Activated CD4-positive, alpha-beta T cell treated with anti-CD3 and anti-CD28 coated beads, Interleukin-2, amount 50 U/mL, for 16 hours (primary cell): ENCODE measurements around the gene SECISBP2L.

ENCODE experiments used
- DNase-seq: peaks from one replicate; pipeline ENCODE4 v3.0.0-alpha.2; 2020

Gene SECISBP2L

GRCh38 chr15:48962662-48963523, 83.4 kb downstream of the SECISBP2L start:
- DNase-seq = no peak

- no peak for DNase-seq
These were observed 90.3 kb downstream of the SECISBP2L start for GRCh38 chr15:48955967-48956366.

GRCh38 chr15:48955370-48955769, 90.9 kb downstream of the SECISBP2L start:
- no peak for DNase-seq

- DNase-seq = no peak
These were observed 91.7 kb downstream of the SECISBP2L start for GRCh38 chr15:48954538-48954937.

GRCh38 chr15:48946840-48947187, 99.4 kb downstream of the SECISBP2L start:
- DNase-seq = no peak

GRCh38 chr15:48946074-48946839, 100.0 kb downstream of the SECISBP2L start:
- peak; percentile 42 for DNase-seq

GRCh38 chr15:48945386-48945785, 100.9 kb downstream of the SECISBP2L start:
- DNase-seq = no peak

- DNase-seq = no peak
These were observed 104.3 kb downstream of the SECISBP2L start for GRCh38 chr15:48941904-48942303.

GRCh38 chr15:48940508-48940907, 105.7 kb downstream of the SECISBP2L start:
- peak; percentile 90 for DNase-seq

GRCh38 chr15:48939648-48940047, 106.6 kb downstream of the SECISBP2L start:
- DNase-seq = no peak
